Spinal cord (tissue), 10 donors: ENCODE results near the gene YARS1. TPM values are rescaled to one million over a fixed set of nuclear protein-coding genes. Genes with fewer than 3 reads are reported as not detected.

Experiments
- DNase-seq, 6 donors: peaks; one replicate each; pipeline versions ENCODE4 v3.0.0 to v3.0.0-alpha.2; 2013 to 2015; ENCODE audit warnings: low spot score in 6 of 6, low read depth in 4 of 6
- H3K27ac ChIP-seq: one replicate; pipeline ENCODE4 v1.5.1; 2013; ENCODE audit warnings: low read depth, low read length, control low read depth
- H3K27me3 ChIP-seq: one replicate; pipeline ENCODE4 v1.6.1; 2013; ENCODE audit warnings: low read length; ENCODE audit not compliant: control insufficient read depth, insufficient read depth
- H3K36me3 ChIP-seq: one replicate; pipeline ENCODE4 v1.6.1; 2013; ENCODE audit warnings: low read length; ENCODE audit not compliant: control insufficient read depth, insufficient read depth
- H3K4me1 ChIP-seq: one replicate; pipeline ENCODE4 v1.6.1; 2013; ENCODE audit warnings: low read length; ENCODE audit not compliant: control insufficient read depth, insufficient read depth
- H3K4me3 ChIP-seq: one replicate; pipeline ENCODE4 v1.5.1; 2013; ENCODE audit warnings: low read depth, low read length, control low read depth
- H3K9me3 ChIP-seq: one replicate; pipeline ENCODE4 v1.6.1; 2013; ENCODE audit warnings: low read length; ENCODE audit not compliant: control insufficient read depth, insufficient read depth
- WGBS: methylation state at CpG from one replicate; pipeline ENCODE4 v1.1.5; 2013; ENCODE audit warnings: missing lambda C conversion rate; ENCODE audit not compliant: insufficient coverage; 5-methylcytosine and 5-hydroxymethylcytosine counted together
- polyA plus RNA-seq, 2 donors: library from polyadenylated mRNA; unstranded; fragments of 120-200 nt; gene quantifications; one replicate each; pipeline ENCODE4 v1.2.1, GENCODE V29; 2013; ENCODE audit not compliant: insufficient read length in 2 of 2
- total RNA-seq, 2 donors: library from RNA; depleted of rRNA in 1 of 2; stranded (reverse); fragments of 120-200 nt in 1 of 2; fragments of >200 nt in 1 of 2; gene quantifications; one replicate each; pipeline versions ENCODE4 v1.2.3 to v1.2.4, GENCODE V29; 2013 to 2014
- donor health status: healthy.

YARS1 gene
- total and polyA plus RNA-seq, 4 donors = 51.8 to 105 (median 68.1) TPM

- peak overlapping the region; percentile 86 for H3K4me3 ChIP-seq
- no peaks in the 10 kb centered on the region for H3K9me3 ChIP-seq
- peak overlapping the region; percentile 97 for H3K27ac ChIP-seq
- WGBS = under 1% methylated on average over 51 of the region's 51 CpGs
- peaks cover 24% of the 10 kb centered on the region for H3K4me1 ChIP-seq
- H3K36me3 ChIP-seq = no peaks in the 10 kb centered on the region
- H3K27me3 ChIP-seq = no peaks in the 10 kb centered on the region
- DNase-seq = peak in 4 of 6 donors; percentile 40 to 84 (median 57)
These were observed 943 bp upstream of the YARS1 start for GRCh38 chr1:32817815-32818786.

GRCh38 chr1:32816676-32817158 lies 441 bp downstream of the YARS1 start:
- Histone ChIP-seq H3K4me1 (peaks cover 24% of the 10 kb centered on the region), H3K4me3 (peak overlapping the region; percentile 86), H3K9me3 (no peaks in the 10 kb centered on the region), H3K27ac (peak overlapping the region; percentile 85), H3K27me3 (no peaks in the 10 kb centered on the region), H3K36me3 (no peaks in the 10 kb centered on the region)
- 0% methylated on average over 13 of the region's 15 CpGs for WGBS
- DNase-seq = peak in 1 of 6 donors; percentile 4

GRCh38 chr1:32813941-32814739 lies 3.0 kb downstream of the YARS1 start:
- peak overlapping the region; percentile 25 for H3K27ac ChIP-seq
- H3K36me3 ChIP-seq = peaks cover 9% of the 10 kb centered on the region
- no peak overlapping the region for H3K4me3 ChIP-seq
- no peaks in the 10 kb centered on the region for H3K9me3 ChIP-seq
- H3K4me1 ChIP-seq = peaks cover 21% of the 10 kb centered on the region
- WGBS = 89% methylated on average over 9 of the region's 11 CpGs
- no peaks in the 10 kb centered on the region for H3K27me3 ChIP-seq
- DNase-seq = no peak

GRCh38 chr1:32811917-32812316 lies 5.2 kb downstream of the YARS1 start:
- H3K27ac ChIP-seq = no peak overlapping the region
- H3K27me3 ChIP-seq = no peaks in the 10 kb centered on the region
- no peak for DNase-seq
- H3K4me1 ChIP-seq = peaks cover 15% of the 10 kb centered on the region
- 92% methylated on average over 2 of the region's 3 CpGs for WGBS
- H3K4me3 ChIP-seq = no peak overlapping the region
- peaks cover 22% of the 10 kb centered on the region for H3K36me3 ChIP-seq
- no peaks in the 10 kb centered on the region for H3K9me3 ChIP-seq

- Histone ChIP-seq H3K4me1 (peaks cover 15% of the 10 kb centered on the region), H3K4me3 (no peak overlapping the region), H3K9me3 (no peaks in the 10 kb centered on the region), H3K27ac (no peak overlapping the region), H3K36me3 (peaks cover 24% of the 10 kb centered on the region), H3K27me3 (no peaks in the 10 kb centered on the region)
- 88% methylated on average over 8 of the region's 9 CpGs for WGBS
- DNase-seq = no peak
These were observed 5.9 kb downstream of the YARS1 start for GRCh38 chr1:32811265-32811664.

- no peaks in the 10 kb centered on the region for H3K9me3 ChIP-seq
- DNase-seq = peak in 1 of 6 donors; percentile 3
- H3K4me3 ChIP-seq = no peak overlapping the region
- no peak overlapping the region for H3K27ac ChIP-seq
- peaks cover 26% of the 10 kb centered on the region for H3K36me3 ChIP-seq
- no peaks in the 10 kb centered on the region for H3K27me3 ChIP-seq
- WGBS = 90% methylated on average over 4 of the region's 5 CpGs
- peaks cover 7% of the 10 kb centered on the region for H3K4me1 ChIP-seq
These were observed 6.8 kb downstream of the YARS1 start for GRCh38 chr1:32810358-32810757.

- Histone ChIP-seq H3K36me3 (peaks cover 33% of the 10 kb centered on the region), H3K4me3 (no peak overlapping the region), H3K27ac (no peak overlapping the region), H3K9me3 (no peaks in the 10 kb centered on the region), H3K4me1 (no peaks in the 10 kb centered on the region), H3K27me3 (no peaks in the 10 kb centered on the region)
- no peak for DNase-seq
- no CpG with 5 or more reads among the region's 4 CpGs for WGBS
These were observed 8.6 kb downstream of the YARS1 start for GRCh38 chr1:32808580-32808979.

GRCh38 chr1:32806910-32807523 lies 10.1 kb downstream of the YARS1 start:
- no peaks in the 10 kb centered on the region for H3K4me1 ChIP-seq
- no peaks in the 10 kb centered on the region for H3K27me3 ChIP-seq
- 88% methylated on average over 3 of the region's 4 CpGs for WGBS
- DNase-seq = no peak
- no peaks in the 10 kb centered on the region for H3K9me3 ChIP-seq
- peaks cover 40% of the 10 kb centered on the region for H3K36me3 ChIP-seq
- no peak overlapping the region for H3K4me3 ChIP-seq
- no peak overlapping the region for H3K27ac ChIP-seq

- no peak for DNase-seq
- Histone ChIP-seq H3K9me3 (no peaks in the 10 kb centered on the region), H3K36me3 (peaks cover 40% of the 10 kb centered on the region), H3K27ac (no peak overlapping the region), H3K27me3 (no peaks in the 10 kb centered on the region), H3K4me3 (no peak overlapping the region), H3K4me1 (no peaks in the 10 kb centered on the region)
- 93% methylated on average over 3 of the region's 6 CpGs for WGBS
These were observed 10.9 kb downstream of the YARS1 start for GRCh38 chr1:32806290-32806689.
